Activated T-helper 9 cell treated with anti-CD3 and anti-CD28 coated beads, Interleukin-2, amount 50 U/mL, for 16 hours (primary cell): Measurements from ENCODE around the gene DNM1.
"Not testable (repeated sequence)": the region's sequence is repeated elsewhere in the genome, so short reads cannot be mapped to it uniquely, and the experiment has no call there.

ENCODE experiments used
- DNase-seq: peaks from one replicate; pipeline ENCODE4 v3.0.0-alpha.2; 2020; ENCODE audit warnings: low read depth

DNM1 gene

GRCh38 chr9:128224877-128225276 is 21.7 kb downstream of the DNM1 start:
- no peak for DNase-seq

GRCh38 chr9:128225770-128226411 is 22.7 kb downstream of the DNM1 start:
- DNase-seq: no peak

- DNase-seq: no peak
Observed at GRCh38 chr9:128226412-128226801, 23.2 kb downstream of the DNM1 start.

GRCh38 chr9:128230897-128231296 is 27.7 kb downstream of the DNM1 start:
- not testable (repeated sequence) for DNase-seq

GRCh38 chr9:128231638-128232527 is 28.7 kb downstream of the DNM1 start:
- no peak for DNase-seq

- DNase-seq: no peak
Observed at GRCh38 chr9:128232528-128233428, 29.6 kb downstream of the DNM1 start.

- no peak for DNase-seq
Observed at GRCh38 chr9:128233817-128234406, 30.7 kb downstream of the DNM1 start.

GRCh38 chr9:128242124-128242523 is 38.9 kb downstream of the DNM1 start:
- no peak for DNase-seq

- no peak for DNase-seq
Observed at GRCh38 chr9:128242828-128243214, 39.6 kb downstream of the DNM1 start.

- no peak for DNase-seq
Observed at GRCh38 chr9:128243215-128244018, 40.2 kb downstream of the DNM1 start.

GRCh38 chr9:128244091-128244836 is 41.1 kb downstream of the DNM1 start:
- no peak for DNase-seq

- DNase-seq: no peak
Observed at GRCh38 chr9:128244837-128245231, 41.7 kb downstream of the DNM1 start.

- DNase-seq: no peak
Observed at GRCh38 chr9:128245421-128246151, 42.4 kb downstream of the DNM1 start.

GRCh38 chr9:128246471-128246870 is 43.3 kb downstream of the DNM1 start:
- DNase-seq: no peak

- DNase-seq: no peak
Observed at GRCh38 chr9:128247226-128247803, 44.1 kb downstream of the DNM1 start.

GRCh38 chr9:128249558-128249907 is 46.4 kb downstream of the DNM1 start:
- DNase-seq: no peak

- DNase-seq: peak; percentile 97
Observed at GRCh38 chr9:128249908-128250838, 47.0 kb downstream of the DNM1 start.
